SK-N-MC (cell line): Measurements from ENCODE around the gene PPIL6.

Experiments used
- EZH2 ChIP-seq: fragments of 200-600 bp; sonication (generic); IDR thresholded peaks from one replicate; pipeline ENCODE4 v1.6.1; 2017; ENCODE audit warnings: antibody characterized with exemption
- FOXP2 ChIP-seq: optimal IDR thresholded peaks from 2 replicates; pipeline ENCODE3; 2011; ENCODE audit warnings: mild to moderate bottlenecking, moderate library complexity; ENCODE audit not compliant: insufficient read depth; ENCODE audit errors: extremely low read length, control extremely low read depth
- POLR2AphosphoS5 ChIP-seq: IDR thresholded peaks from 2 replicates; pipeline ENCODE4 v1.6.1; 2012; ENCODE audit warnings: mild to moderate bottlenecking, low read depth, low read length, borderline replicate concordance

- no peak for TF ChIP-seq EZH2
- no peak for TF ChIP-seq POLR2AphosphoS5
- no peak for TF ChIP-seq FOXP2
These were observed 62.7 kb downstream of the PPIL6 start for GRCh38 chr6:109377717-109378116.
